Measurements from ENCODE around the gene NBAS. TPM values are rescaled to one million over a fixed set of nuclear protein-coding genes. Genes with fewer than 3 reads are reported as not detected.
A peak's percentile ranks its signal among the peaks of the same experiment; 100 is the strongest.

Gene NBAS
- total and polyA plus RNA-seq, 2 of the 13 experiments (the other 11 are each of a cell fraction or from before 2014, with no cell fraction given) = 33.6 to 58.7 TPM

DNA sequence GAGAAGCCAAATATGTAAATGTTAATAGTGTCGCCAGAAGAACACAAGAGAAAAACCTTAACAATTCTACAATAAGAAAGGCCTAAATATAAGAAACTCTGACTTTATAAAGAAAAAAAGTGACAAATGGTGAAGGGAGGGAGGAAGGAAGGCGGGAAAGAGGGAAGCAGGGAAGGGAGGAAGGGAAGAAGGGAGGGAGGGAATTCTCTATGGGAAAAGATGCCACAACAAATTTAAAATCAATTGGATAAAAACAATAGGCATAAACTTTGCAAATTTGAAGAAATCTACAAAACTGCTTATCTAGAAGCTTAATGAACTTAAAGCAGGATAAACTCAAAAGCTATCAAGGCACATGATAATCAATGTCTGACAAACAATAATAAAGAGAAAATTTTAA, 16.9 kb downstream of the NBAS start:
- Histone ChIP-seq H3K79me2 (ENCODE audit: insufficient read depth, low read length) (no peaks in the 10 kb centered on the region), H3K4me2 (ENCODE audit: low read depth, low read length) (no peak overlapping the region), H3K9me3 (ENCODE audit: low read length) (no peaks in the 10 kb centered on the region), H4K20me1 (ENCODE audit: insufficient read depth, low read length) (no peaks in the 10 kb centered on the region), H3K9ac (ENCODE audit: insufficient read depth, low read depth, low read length) (no peak overlapping the region), H2AFZ (ENCODE audit: low read length) (no peak overlapping the region), H3K27ac (ENCODE audit: extremely low read length, insufficient read depth, low read length) (no peak overlapping the region), H3K4me3 (replicated peaks in 1 of 3; ENCODE audit: insufficient read depth in 1 of 3, low read depth in 2 of 3, low read length in 3 of 3) (no peak overlapping the region), H3K4me1 (ENCODE audit: insufficient read depth, low read length) (no peaks in the 10 kb centered on the region), H3K27me3 (ENCODE audit: control insufficient read depth in 1 of 2, insufficient read depth in 2 of 2, low read length in 2 of 2) (no peaks in the 10 kb centered on the region), H3K36me3 (replicated peaks in 1 of 2; ENCODE audit: control insufficient read depth in 1 of 2, insufficient read depth in 2 of 2, low read length in 2 of 2) (peaks cover 8 to 17% of the 10 kb centered on the region in 2 experiments; a peak in 3 of 5 replicates)
- in situ Hi-C loops (cut with HindIII; ENCODE audit: extremely low pct_ligation_motif_present, low pct_unique_long_range_greater_than_20kb) = no loop called here
- 98% methylated on average over 2 of the region's 2 CpGs for WGBS (ENCODE audit: low lambda C conversion rate)
- TF ChIP-seq HNRNPK (IDR thresholded peaks at IDR 0.05; ENCODE audit: low read depth, low read length, poor library complexity, severe bottlenecking) (peak; percentile 52), MTA3 (CRISPR knock-in tag; IDR thresholded peaks at IDR 0.05) (no peak), ZNF510 (CRISPR knock-in tag; IDR thresholded peaks at IDR 0.05; ENCODE audit: low read depth) (no peak), ZNF567 (CRISPR knock-in tag; IDR thresholded peaks at IDR 0.05; ENCODE audit: borderline replicate concordance) (no peak), ZNF75D (CRISPR knock-in tag; IDR thresholded peaks at IDR 0.05; ENCODE audit: borderline replicate concordance) (no peak), SSRP1 (CRISPR knock-in tag; IDR thresholded peaks at IDR 0.05) (no peak)
- TF ChIP-seq, protein P1, sequence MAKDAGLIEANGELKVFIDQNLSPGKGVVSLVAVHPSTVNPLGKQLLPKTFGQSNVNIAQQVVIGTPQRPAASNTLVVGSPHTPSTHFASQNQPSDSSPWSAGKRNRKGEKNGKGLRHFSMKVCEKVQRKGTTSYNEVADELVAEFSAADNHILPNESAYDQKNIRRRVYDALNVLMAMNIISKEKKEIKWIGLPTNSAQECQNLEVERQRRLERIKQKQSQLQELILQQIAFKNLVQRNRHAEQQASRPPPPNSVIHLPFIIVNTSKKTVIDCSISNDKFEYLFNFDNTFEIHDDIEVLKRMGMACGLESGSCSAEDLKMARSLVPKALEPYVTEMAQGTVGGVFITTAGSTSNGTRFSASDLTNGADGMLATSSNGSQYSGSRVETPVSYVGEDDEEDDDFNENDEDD (CRISPR knock-in tag; IDR thresholded peaks at IDR 0.05; ENCODE audit: borderline replicate concordance) = no peak
- FAIRE-seq = no peak
- no peak for ATAC-seq
- no peak for DNase-seq (ENCODE audit: low spot score)
- ChIA-PET CTCF (ENCODE audit: low intra/inter-chr PET ratio, low total read pairs) (no interaction called here), POLR2A (no interaction called here)
- BruUV-seq (replicated peaks) = no TSS peak
- intact Hi-C loops (cut with micrococcal nuclease; ENCODE audit: unreplicated experiment) = no loop called here

DNA sequence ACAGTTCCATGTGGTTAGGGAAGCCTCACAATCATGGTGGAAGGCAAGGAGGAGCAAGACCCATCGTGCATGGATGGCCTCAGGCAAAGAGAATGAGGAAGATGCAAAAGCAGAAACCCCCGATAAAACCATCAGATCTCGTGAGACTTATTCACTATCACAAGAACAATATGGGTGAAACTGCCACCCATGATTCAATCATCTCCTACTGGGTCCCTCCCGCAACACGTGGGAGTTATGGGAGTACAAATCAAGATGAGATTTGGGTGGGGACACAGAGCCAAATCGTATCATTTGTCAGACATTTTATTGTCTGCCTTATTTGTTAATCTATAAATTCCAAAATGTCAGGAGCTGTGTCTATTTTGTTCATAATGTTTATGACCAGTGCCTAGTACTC, 17.6 kb downstream of the NBAS start:
- Histone ChIP-seq H3K27me3 (ENCODE audit: control insufficient read depth in 1 of 2, insufficient read depth in 2 of 2, low read length in 2 of 2) (no peaks in the 10 kb centered on the region), H3K36me3 (replicated peaks in 1 of 2; ENCODE audit: control insufficient read depth in 1 of 2, insufficient read depth in 2 of 2, low read length in 2 of 2) (peaks cover 6 to 13% of the 10 kb centered on the region in 2 experiments; a peak in 3 of 5 replicates), H3K79me2 (ENCODE audit: insufficient read depth, low read length) (no peaks in the 10 kb centered on the region), H3K4me3 (replicated peaks in 1 of 3; ENCODE audit: insufficient read depth in 1 of 3, low read depth in 2 of 3, low read length in 3 of 3) (no peak overlapping the region), H3K27ac (ENCODE audit: extremely low read length, insufficient read depth, low read length) (no peak overlapping the region), H3K4me2 (ENCODE audit: low read depth, low read length) (no peak overlapping the region), H3K4me1 (ENCODE audit: insufficient read depth, low read length) (no peaks in the 10 kb centered on the region), H2AFZ (ENCODE audit: low read length) (no peak overlapping the region), H4K20me1 (ENCODE audit: insufficient read depth, low read length) (no peaks in the 10 kb centered on the region), H3K9ac (ENCODE audit: insufficient read depth, low read depth, low read length) (no peak overlapping the region), H3K9me3 (ENCODE audit: low read length) (no peaks in the 10 kb centered on the region)
- in situ Hi-C loops (cut with HindIII; ENCODE audit: extremely low pct_ligation_motif_present, low pct_unique_long_range_greater_than_20kb) = no loop called here
- DNase-seq (ENCODE audit: low spot score) = no peak
- ATAC-seq = no peak
- ChIA-PET POLR2A (no interaction called here), CTCF (ENCODE audit: low intra/inter-chr PET ratio, low total read pairs) (no interaction called here)
- FAIRE-seq = no peak
- no TSS peak for BruUV-seq (replicated peaks)
- 97% methylated on average over 6 of the region's 6 CpGs for WGBS (ENCODE audit: low lambda C conversion rate)
- intact Hi-C loops (cut with micrococcal nuclease; ENCODE audit: unreplicated experiment) = no loop called here
- TF ChIP-seq SMAD1 (CRISPR knock-in tag; IDR thresholded peaks at IDR 0.05; ENCODE audit: borderline replicate concordance, low read depth) (no peak), NR2F1 (CRISPR knock-in tag; IDR thresholded peaks at IDR 0.05) (no peak), FOXJ3 (CRISPR knock-in tag; IDR thresholded peaks at IDR 0.05; ENCODE audit: borderline replicate concordance) (no peak), YEATS2 (CRISPR knock-in tag; IDR thresholded peaks at IDR 0.05; ENCODE audit: borderline replicate concordance) (no peak), ZFP37 (CRISPR knock-in tag; IDR thresholded peaks at IDR 0.05; ENCODE audit: borderline replicate concordance) (no peak), HOXA3 (CRISPR knock-in tag; IDR thresholded peaks at IDR 0.05) (no peak), HHEX (CRISPR knock-in tag; IDR thresholded peaks at IDR 0.05) (no peak), CREM (IDR thresholded peaks at IDR 0.05) (no peak), CREM (CRISPR knock-in tag; IDR thresholded peaks at IDR 0.05) (no peak), TEAD3 (CRISPR knock-in tag; optimal IDR thresholded peaks at IDR 0.05; ENCODE audit: borderline replicate concordance) (no peak)
- TF ChIP-seq, protein P2, sequence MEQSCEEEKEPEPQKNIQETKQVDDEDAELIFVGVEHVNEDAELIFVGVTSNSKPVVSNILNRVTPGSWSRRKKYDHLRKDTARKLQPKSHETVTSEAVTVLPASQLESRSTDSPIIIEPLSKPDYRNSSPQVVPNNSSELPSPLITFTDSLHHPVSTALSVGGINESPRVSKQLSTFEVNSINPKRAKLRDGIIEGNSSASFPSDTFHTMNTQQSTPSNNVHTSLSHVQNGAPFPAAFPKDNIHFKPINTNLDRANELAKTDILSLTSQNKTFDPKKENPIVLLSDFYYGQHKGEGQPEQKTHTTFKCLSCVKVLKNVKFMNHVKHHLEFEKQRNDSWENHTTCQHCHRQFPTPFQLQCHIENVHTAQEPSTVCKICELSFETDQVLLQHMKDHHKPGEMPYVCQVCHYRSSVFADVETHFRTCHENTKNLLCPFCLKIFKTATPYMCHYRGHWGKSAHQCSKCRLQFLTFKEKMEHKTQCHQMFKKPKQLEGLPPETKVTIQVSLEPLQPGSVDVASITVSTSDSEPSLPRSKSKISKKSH (CRISPR knock-in tag; IDR thresholded peaks at IDR 0.05; ENCODE audit: borderline replicate concordance) = no peak

Measured in HepG2 (cell line).